K562 (cell line): ENCODE results near the gene INSR. TPM values are rescaled to one million over a fixed set of nuclear protein-coding genes. Genes with fewer than 3 reads are reported as not detected.

ENCODE experiments used
- CCAR2 ChIP-seq: fragments of 200-400 bp; formaldehyde crosslinking; IDR thresholded peaks from 2 replicates; pipeline ENCODE4 v1.6.1; 2017; ENCODE audit warnings: mild to moderate bottlenecking, low read depth, low read length
- E2F5 ChIP-seq: sonication (generic); formaldehyde crosslinking; IDR thresholded peaks from 2 replicates; pipeline ENCODE4 v1.8.0; 2022; ENCODE audit warnings: mild to moderate bottlenecking, missing genetic modification reagents
- FOXJ3 ChIP-seq: sonication (generic); formaldehyde crosslinking; IDR thresholded peaks from 2 replicates; pipeline ENCODE4 v1.4.0; 2020; ENCODE audit warnings: mild to moderate bottlenecking, missing genetic modification reagents
- GATA2 ChIP-seq: sonication (generic); formaldehyde crosslinking; IDR thresholded peaks from 2 replicates; pipeline ENCODE4 v1.4.0; 2020; ENCODE audit warnings: mild to moderate bottlenecking, missing genetic modification reagents
- HMG20A ChIP-seq: fragments of 450-650 bp; formaldehyde crosslinking; conservative IDR thresholded peaks from 2 replicates; pipeline ENCODE4 v1.4.0; 2020; ENCODE audit warnings: mild to moderate bottlenecking, mixed read lengths
- MTA2 ChIP-seq: fragments of 450-650 bp; IDR thresholded peaks from 2 replicates; pipeline ENCODE4 v1.6.1; 2016; ENCODE audit warnings: low read depth
- NR3C1 ChIP-seq: sonication (generic); formaldehyde crosslinking; IDR thresholded peaks from 2 replicates; pipeline ENCODE4 v1.8.1; 2022; ENCODE audit warnings: missing genetic modification reagents
- RUNX1 ChIP-seq: sonication (generic); IDR thresholded peaks from 2 replicates; pipeline ENCODE4 v1.6.1; 2016; ENCODE audit warnings: antibody characterized with exemption, low read depth
- SAFB2 ChIP-seq: fragments of 200-400 bp; formaldehyde crosslinking; IDR thresholded peaks from 2 replicates; pipeline ENCODE4 v1.6.1; 2018; ENCODE audit warnings: borderline replicate concordance, low read length, low read depth, moderate library complexity; ENCODE audit not compliant: severe bottlenecking
- SMAD2 ChIP-seq: fragments of 150-350 bp; IDR thresholded peaks from 2 replicates; pipeline ENCODE4 v1.6.1; 2014; ENCODE audit warnings: low read depth, mild to moderate bottlenecking, low read length
- SOX6 ChIP-seq: fragments of 450-650 bp; IDR thresholded peaks from 2 replicates; pipeline ENCODE4 v1.6.1; 2014; ENCODE audit warnings: mild to moderate bottlenecking
- TBL1XR1 ChIP-seq, 2 experiments: IDR thresholded peaks; 2 replicates each; pipeline ENCODE4 v1.6.1; 2012; ENCODE audit warnings: improper control_type of control experiment in 2 of 2, low read length in 2 of 2, mild to moderate bottlenecking in 1 of 2
- ZBTB33 ChIP-seq: sonication (generic); formaldehyde crosslinking; IDR thresholded peaks from 2 replicates; pipeline ENCODE4 v1.8.1; 2023; ENCODE audit warnings: mild to moderate bottlenecking, missing genetic modification reagents
- ZNF197 ChIP-seq: fragments of 200-800 bp; sonication (Bioruptor generic); IDR thresholded peaks from 2 replicates; pipeline ENCODE4 v1.6.1; 2016; ENCODE audit warnings: low read depth, missing genetic modification characterization, missing compliant biosample characterization
- ZNF561 ChIP-seq: fragments of 450-650 bp; formaldehyde crosslinking; conservative IDR thresholded peaks from 2 replicates; pipeline ENCODE4 v1.4.0; 2020; ENCODE audit warnings: mild to moderate bottlenecking, moderate library complexity
- ZNF699 ChIP-seq: fragments of 250-450 bp; sonication (Bioruptor Pico); IDR thresholded peaks from 2 replicates; pipeline ENCODE4 v1.8.0; 2021; ENCODE audit warnings: mild to moderate bottlenecking, moderate library complexity; ENCODE audit not compliant: insufficient replicate concordance
- ZNF780A ChIP-seq: fragments of 250-450 bp; sonication (Bioruptor Pico); IDR thresholded peaks from 2 replicates; pipeline ENCODE4 v1.5.0; 2021; ENCODE audit warnings: mild to moderate bottlenecking
- polyA plus RNA-seq, 8 experiments: library from polyadenylated mRNA; depleted of rRNA in 4 of 8; stranded (reverse) in 5 of 8; unstranded in 3 of 8; fragments of >200 nt; fragmentation: Nextera tagmentation in 2 of 8; fragmentation: Illumina TruSeq in 1 of 8; extraction: Ambion mirVana in 2 of 8; extraction: Trizol in 1 of 8; gene quantifications; 2 replicates each; pipeline versions ENCODE4 v1.2.1 to v1.2.3, GENCODE V29; 2011 to 2014; ENCODE audit warnings: inconsistent platforms in 1 of 8, missing spikeins in 1 of 8
- total RNA-seq, 7 experiments: library from RNA; depleted of rRNA in 6 of 7; stranded (reverse); fragments of >200 nt in 6 of 7; fragmentation: Illumina TruSeq in 2 of 7; extraction: Trizol in 2 of 7; gene quantifications; 2 replicates each; pipeline versions ENCODE4 v1.2.1 to v1.2.3, GENCODE V29; 2011 to 2021; ENCODE audit warnings: low replicate concordance in 1 of 7
- TF ChIP-seq, protein P1 (sequence below): IDR thresholded peaks from 2 replicates; pipeline ENCODE4 v1.6.1; 2014; ENCODE audit warnings: antibody characterized with exemption
- TF ChIP-seq, protein P2 (sequence below): fragments of 450-650 bp; formaldehyde crosslinking; IDR thresholded peaks from 2 replicates; pipeline ENCODE4 v1.4.0; 2022; ENCODE audit warnings: missing genetic modification characterization
- TF ChIP-seq, protein P3 (sequence below): fragments of 450-650 bp; formaldehyde crosslinking; conservative IDR thresholded peaks from 2 replicates; pipeline ENCODE4 v1.4.0; 2022; ENCODE audit warnings: mild to moderate bottlenecking, missing genetic modification characterization

The INSR gene
- total and polyA plus RNA-seq, 9 of the 15 experiments (the other 6 are each of a cell fraction or from before 2014, with no cell fraction given): 0.04 to 0.88 (median 0.41) TPM

- TF ChIP-seq, protein P1, sequence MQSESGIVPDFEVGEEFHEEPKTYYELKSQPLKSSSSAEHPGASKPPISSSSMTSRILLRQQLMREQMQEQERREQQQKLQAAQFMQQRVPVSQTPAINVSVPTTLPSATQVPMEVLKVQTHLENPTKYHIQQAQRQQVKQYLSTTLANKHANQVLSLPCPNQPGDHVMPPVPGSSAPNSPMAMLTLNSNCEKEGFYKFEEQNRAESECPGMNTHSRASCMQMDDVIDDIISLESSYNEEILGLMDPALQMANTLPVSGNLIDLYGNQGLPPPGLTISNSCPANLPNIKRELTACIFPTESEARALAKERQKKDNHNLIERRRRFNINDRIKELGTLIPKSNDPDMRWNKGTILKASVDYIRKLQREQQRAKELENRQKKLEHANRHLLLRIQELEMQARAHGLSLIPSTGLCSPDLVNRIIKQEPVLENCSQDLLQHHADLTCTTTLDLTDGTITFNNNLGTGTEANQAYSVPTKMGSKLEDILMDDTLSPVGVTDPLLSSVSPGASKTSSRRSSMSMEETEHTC: no peak
- no peak for TF ChIP-seq ZNF197 (CRISPR knock-in tag)
- TF ChIP-seq, protein P2, sequence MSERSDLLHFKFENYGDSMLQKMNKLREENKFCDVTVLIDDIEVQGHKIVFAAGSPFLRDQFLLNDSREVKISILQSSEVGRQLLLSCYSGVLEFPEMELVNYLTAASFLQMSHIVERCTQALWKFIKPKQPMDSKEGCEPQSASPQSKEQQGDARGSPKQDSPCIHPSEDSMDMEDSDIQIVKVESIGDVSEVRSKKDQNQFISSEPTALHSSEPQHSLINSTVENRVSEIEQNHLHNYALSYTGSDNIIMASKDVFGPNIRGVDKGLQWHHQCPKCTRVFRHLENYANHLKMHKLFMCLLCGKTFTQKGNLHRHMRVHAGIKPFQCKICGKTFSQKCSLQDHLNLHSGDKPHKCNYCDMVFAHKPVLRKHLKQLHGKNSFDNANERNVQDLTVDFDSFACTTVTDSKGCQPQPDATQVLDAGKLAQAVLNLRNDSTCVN (CRISPR knock-in tag): no peak
- no peak for TF ChIP-seq SMAD2
- TF ChIP-seq ZNF699 (CRISPR knock-in tag): no peak
- TF ChIP-seq CCAR2: no peak
- no peak for TF ChIP-seq E2F5 (CRISPR knock-in tag)
- no peak for TF ChIP-seq ZNF561 (CRISPR knock-in tag)
- no peak for TF ChIP-seq TBL1XR1 (IDR thresholded peaks at IDR 0.05; ENCODE audit: low read length in 2 of 2)
- TF ChIP-seq, protein P3, sequence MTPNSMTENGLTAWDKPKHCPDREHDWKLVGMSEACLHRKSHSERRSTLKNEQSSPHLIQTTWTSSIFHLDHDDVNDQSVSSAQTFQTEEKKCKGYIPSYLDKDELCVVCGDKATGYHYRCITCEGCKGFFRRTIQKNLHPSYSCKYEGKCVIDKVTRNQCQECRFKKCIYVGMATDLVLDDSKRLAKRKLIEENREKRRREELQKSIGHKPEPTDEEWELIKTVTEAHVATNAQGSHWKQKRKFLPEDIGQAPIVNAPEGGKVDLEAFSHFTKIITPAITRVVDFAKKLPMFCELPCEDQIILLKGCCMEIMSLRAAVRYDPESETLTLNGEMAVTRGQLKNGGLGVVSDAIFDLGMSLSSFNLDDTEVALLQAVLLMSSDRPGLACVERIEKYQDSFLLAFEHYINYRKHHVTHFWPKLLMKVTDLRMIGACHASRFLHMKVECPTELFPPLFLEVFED: 0 out of 2 replicates have a peak, but pooled peaks have one; percentile 76
- no peak for TF ChIP-seq HMG20A
- TF ChIP-seq SOX6: peak; percentile 49; the same call in 1 of the 2 replicates
- TF ChIP-seq MTA2: no peak
- no peak for TF ChIP-seq RUNX1
- TF ChIP-seq ZNF780A: no peak
- TF ChIP-seq ZBTB33 (CRISPR knock-in tag): no peak
- no peak for TF ChIP-seq SAFB2
- TF ChIP-seq FOXJ3 (CRISPR knock-in tag): no peak
- TF ChIP-seq GATA2: no peak
- TF ChIP-seq NR3C1 (CRISPR knock-in tag): no peak
These were observed 224.9 kb downstream of the INSR start, which contains the start of gene ZNF557 (continued) for GRCh38 chr19:7069042-7069903.
